Activated CD4-positive, alpha-beta T cell treated with anti-CD3 and anti-CD28 coated beads, Interleukin-2, amount 50 U/mL, for 4 hours (primary cell): ENCODE results near the gene STXBP4.

ENCODE experiments used
- DNase-seq, 2 experiments: peaks; one replicate each; pipeline ENCODE4 v3.0.0-alpha.2; 2020

Gene STXBP4

GRCh38 chr17:55177159-55177854, 208.7 kb downstream of the STXBP4 start:
- no peak for DNase-seq

DNA sequence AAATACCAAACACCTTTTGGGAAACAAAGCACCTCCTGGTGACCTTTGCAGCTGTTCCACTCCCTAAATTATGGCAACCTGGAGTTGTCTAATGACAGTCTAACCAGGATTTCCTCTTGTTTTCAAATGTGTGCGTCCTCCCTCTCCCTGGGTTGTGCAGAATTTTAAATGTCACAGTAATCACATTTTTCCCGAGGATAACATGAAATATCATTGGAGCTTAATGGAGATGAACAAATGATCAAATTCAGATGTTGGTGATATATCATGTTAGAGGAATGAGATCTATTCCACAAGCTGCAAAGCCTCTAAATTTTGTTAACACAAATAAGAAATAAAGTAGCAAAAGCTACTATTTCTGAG, 209.3 kb downstream of the STXBP4 start:
- no peak for DNase-seq

- no peak for DNase-seq
Observed at GRCh38 chr17:55186937-55187770, 218.6 kb downstream of the STXBP4 start.

DNA sequence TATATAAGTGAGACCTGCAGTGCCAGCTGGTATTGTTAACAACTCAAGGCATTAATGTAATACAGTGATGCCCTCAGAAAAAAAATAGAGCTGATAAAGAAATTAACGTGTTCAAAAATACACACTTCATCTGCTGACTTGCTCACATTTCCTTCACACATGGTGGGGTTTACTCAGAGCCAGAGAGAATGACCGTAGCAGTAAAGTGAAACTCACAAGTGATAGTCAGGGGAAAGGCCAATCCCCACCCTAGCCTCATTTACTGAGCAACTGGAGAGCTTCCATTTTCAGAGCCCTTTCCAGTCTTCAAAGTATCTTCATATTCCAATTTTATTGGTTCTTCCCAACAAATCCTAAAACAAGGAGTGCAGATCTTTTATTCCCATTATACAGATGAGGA, 222.2 kb downstream of the STXBP4 start:
- no peak for DNase-seq

GRCh38 chr17:55198690-55199370, 230.3 kb downstream of the STXBP4 start:
- DNase-seq = no peak

- DNase-seq = no peak
Observed at GRCh38 chr17:55200904-55201303, 232.3 kb downstream of the STXBP4 start.

- no peak for DNase-seq
Observed at GRCh38 chr17:55201308-55201932, 232.9 kb downstream of the STXBP4 start.

DNA sequence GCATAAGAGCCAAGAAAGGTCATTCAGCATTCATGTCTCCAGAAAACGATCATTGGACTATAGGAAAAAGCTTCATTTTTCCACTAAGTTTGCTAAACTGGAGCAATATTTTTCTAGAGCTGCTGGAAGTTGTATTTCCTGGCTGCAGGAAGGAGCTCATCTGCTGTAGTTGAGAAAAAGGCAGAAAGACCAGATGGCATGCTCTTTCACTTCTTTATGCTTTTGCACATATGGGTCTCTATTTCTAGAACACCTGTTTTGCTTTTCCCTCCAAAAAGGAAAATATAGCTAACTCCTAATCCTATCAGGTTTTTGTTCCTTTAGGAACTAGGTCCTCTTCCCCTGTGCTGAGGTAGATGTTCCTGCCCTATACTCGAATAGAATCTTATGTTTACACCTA, 234.3 kb downstream of the STXBP4 start:
- DNase-seq = no peak

GRCh38 chr17:55208078-55208812, 239.7 kb downstream of the STXBP4 start:
- DNase-seq = no peak

- no peak for DNase-seq
Observed at GRCh38 chr17:55210292-55210691, 241.7 kb downstream of the STXBP4 start.

- DNase-seq = no peak
Observed at GRCh38 chr17:55212880-55213279, 244.3 kb downstream of the STXBP4 start.

DNA sequence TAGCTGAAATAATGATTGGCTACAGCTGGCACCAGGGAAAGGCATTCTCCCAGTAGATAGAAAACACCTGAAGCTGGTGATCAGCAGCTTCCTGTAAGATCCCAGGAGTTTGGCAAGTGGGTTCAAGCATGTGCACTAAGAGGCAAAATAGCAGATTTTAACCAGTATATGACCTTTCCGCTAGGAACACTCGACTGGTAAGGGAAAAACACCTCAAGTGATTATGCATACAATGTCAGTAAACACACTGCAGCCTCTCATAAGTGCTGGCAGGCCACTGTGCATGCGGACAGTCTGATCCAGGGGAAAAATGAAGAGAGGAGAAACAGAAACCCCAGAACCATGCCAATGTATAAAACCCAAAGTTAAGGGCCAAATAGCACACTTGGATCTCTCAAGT, 247.1 kb downstream of the STXBP4 start:
- no peak for DNase-seq

GRCh38 chr17:55216888-55217287, 248.3 kb downstream of the STXBP4 start:
- no peak for DNase-seq

GRCh38 chr17:55219459-55219858, 250.9 kb downstream of the STXBP4 start:
- no peak for DNase-seq

DNA sequence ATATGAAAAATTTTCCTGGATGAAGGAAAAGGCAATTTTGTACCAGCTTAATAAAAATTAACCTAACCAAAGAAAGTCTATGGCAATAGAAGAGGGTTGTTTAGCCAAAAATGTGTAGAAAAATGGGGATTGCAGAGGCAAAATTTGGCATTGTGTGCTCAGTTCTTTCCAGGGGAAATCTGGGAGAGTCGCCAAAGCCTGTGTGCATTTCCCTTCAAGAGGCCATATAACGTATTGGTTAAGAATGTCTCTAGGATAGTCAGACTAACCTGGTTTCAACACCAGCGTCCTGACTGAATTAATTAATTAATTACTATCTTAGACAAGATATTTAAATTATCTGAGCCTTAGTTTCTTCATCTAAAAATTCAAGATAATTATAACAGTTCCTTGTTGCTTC, 251.4 kb downstream of the STXBP4 start:
- DNase-seq = no peak
